ENCODE results near the gene EMILIN3. TPM values are rescaled to one million over a fixed set of nuclear protein-coding genes. Genes with fewer than 3 reads are reported as not detected.

The EMILIN3 gene
- total RNA-seq, 1 experiment from 2014 or later, result 0.12 TPM

- no peak for DNase-seq (ENCODE audit: low read depth)
These were observed 2.3 kb downstream of the EMILIN3 start for GRCh38 chr20:41364236-41364855.

GRCh38 chr20:41363601-41364000 lies 3.0 kb downstream of the EMILIN3 start:
- DNase-seq (ENCODE audit: low read depth), result no peak

GRCh38 chr20:41362748-41363140 lies 3.9 kb downstream of the EMILIN3 start:
- peak; percentile 26 for DNase-seq (ENCODE audit: low read depth)

GRCh38 chr20:41361757-41362747 lies 4.6 kb downstream of the EMILIN3 start:
- DNase-seq (ENCODE audit: low read depth), result no peak

GRCh38 chr20:41360831-41361756 lies 5.5 kb downstream of the EMILIN3 start:
- no peak for DNase-seq (ENCODE audit: low read depth)

- DNase-seq (ENCODE audit: low read depth), result no peak
These were observed 7.0 kb downstream of the EMILIN3 start for GRCh38 chr20:41359541-41360011.

- DNase-seq (ENCODE audit: low read depth), result no peak
These were observed 7.9 kb downstream of the EMILIN3 start for GRCh38 chr20:41358717-41359116.

- DNase-seq (ENCODE audit: low read depth), result no peak
These were observed 8.4 kb downstream of the EMILIN3 start for GRCh38 chr20:41358230-41358629.

GRCh38 chr20:41357424-41358163 lies 9.0 kb downstream of the EMILIN3 start:
- no peak for DNase-seq (ENCODE audit: low read depth)

GRCh38 chr20:41356951-41357350 lies 9.7 kb downstream of the EMILIN3 start:
- DNase-seq (ENCODE audit: low read depth), result no peak

- DNase-seq (ENCODE audit: low read depth), result no peak
These were observed 10.9 kb downstream of the EMILIN3 start for GRCh38 chr20:41355598-41356203.

- DNase-seq (ENCODE audit: low read depth), result no peak
These were observed 11.4 kb downstream of the EMILIN3 start for GRCh38 chr20:41355192-41355591.

GRCh38 chr20:41353530-41353929 lies 13.1 kb downstream of the EMILIN3 start:
- DNase-seq (ENCODE audit: low read depth), result no peak

- DNase-seq (ENCODE audit: low read depth), result no peak
These were observed 14.0 kb downstream of the EMILIN3 start for GRCh38 chr20:41352666-41353065.

GRCh38 chr20:41352106-41352505 lies 14.5 kb downstream of the EMILIN3 start:
- DNase-seq (ENCODE audit: low read depth), result no peak

GRCh38 chr20:41350408-41350962 lies 16.1 kb downstream of the EMILIN3 start:
- no peak for DNase-seq (ENCODE audit: low read depth)

GRCh38 chr20:41349943-41350342 lies 16.7 kb downstream of the EMILIN3 start:
- no peak for DNase-seq (ENCODE audit: low read depth)

- no peak for DNase-seq (ENCODE audit: low read depth)
These were observed 17.4 kb downstream of the EMILIN3 start for GRCh38 chr20:41349266-41349665.

GRCh38 chr20:41348430-41349172 lies 18.0 kb downstream of the EMILIN3 start:
- DNase-seq (ENCODE audit: low read depth), result no peak
